CD4-positive, alpha-beta memory T cell (primary cell): ENCODE results near the gene TANGO2. TPM values are rescaled to one million over a fixed set of nuclear protein-coding genes. Genes with fewer than 3 reads are reported as not detected.

Experiments
- CTCF ChIA-PET: fragments of 350-600 bp; sonication (Branson Sonifier 250); formaldehyde crosslinking; loops from one replicate; lab custom pipeline; 2021; ENCODE audit warnings: inconsistent platforms; ENCODE audit not compliant: partially characterized antibody; lab: Charles Lee
- POLR2A ChIA-PET: fragments of 350-600 bp; sonication (Branson Sonifier 250); formaldehyde crosslinking; loops from one replicate; lab custom pipeline; 2021; ENCODE audit not compliant: partially characterized antibody; lab: Charles Lee
- DNase-seq, 5 donors: peaks; one replicate each; pipeline versions ENCODE4 v3.0.0 to v3.0.0-alpha.2; 2020 to 2022; ENCODE audit warnings: mixed read lengths in 1 of 5
- H3K27ac ChIP-seq: one replicate; pipeline ENCODE4 v1.7.0; 2013; ENCODE audit warnings: low read depth, low read length
- H3K27me3 ChIP-seq: 2 replicates; pipeline ENCODE4 v1.7.0; 2013; ENCODE audit warnings: mild to moderate bottlenecking, low read length, moderate library complexity; ENCODE audit not compliant: insufficient read depth
- H3K36me3 ChIP-seq: 2 replicates; pipeline ENCODE4 v1.7.0; 2013; ENCODE audit warnings: mild to moderate bottlenecking, low read length, moderate library complexity; ENCODE audit not compliant: insufficient read depth
- H3K4me1 ChIP-seq: 2 replicates; pipeline ENCODE4 v1.7.0; 2013; ENCODE audit warnings: mild to moderate bottlenecking, low read length, moderate library complexity; ENCODE audit not compliant: insufficient read depth
- H3K4me3 ChIP-seq, 2 donors: one replicate each; pipeline ENCODE4 v1.7.0; 2013; ENCODE audit warnings: low read length in 2 of 2, mild to moderate bottlenecking in 1 of 2
- H3K9me3 ChIP-seq, 2 donors: one replicate each; pipeline ENCODE4 v1.7.0; 2013; ENCODE audit warnings: low read length in 2 of 2, control low read depth in 1 of 2; ENCODE audit not compliant: control insufficient read depth in 1 of 2
- H3K27ac Mint-ChIP-seq, 7 donors: one replicate each; pipeline ENCODE4 v1.8.0; 2020 to 2021; ENCODE audit warnings: mixed read lengths in 7 of 7, mild to moderate bottlenecking in 6 of 7, inconsistent platforms in 3 of 7, moderate library complexity in 3 of 7
- H3K27me3 Mint-ChIP-seq, 2 donors: one replicate each; pipeline ENCODE4 v1.8.0; 2020 to 2021; ENCODE audit warnings: mixed read lengths in 2 of 2
- H3K36me3 Mint-ChIP-seq, 2 donors: one replicate each; pipeline ENCODE4 v1.8.0; 2020 to 2021; ENCODE audit warnings: mixed read lengths in 2 of 2, inconsistent platforms in 1 of 2, mild to moderate bottlenecking in 1 of 2
- H3K4me1 Mint-ChIP-seq, 4 donors: one replicate each; pipeline ENCODE4 v1.8.0; 2020 to 2021; ENCODE audit warnings: mixed read lengths in 4 of 4, mild to moderate bottlenecking in 1 of 4
- H3K4me3 Mint-ChIP-seq, 8 donors: one replicate each; pipeline ENCODE4 v1.8.0; 2020 to 2021; ENCODE audit warnings: mixed read lengths in 8 of 8, mild to moderate bottlenecking in 7 of 8, moderate library complexity in 6 of 8, inconsistent platforms in 3 of 8
- H3K9me3 Mint-ChIP-seq, 8 donors: one replicate each; pipeline ENCODE4 v1.8.0; 2020 to 2021; ENCODE audit warnings: mixed read lengths in 8 of 8, mild to moderate bottlenecking in 5 of 8, inconsistent platforms in 3 of 8, moderate library complexity in 1 of 8
- intact Hi-C: fragments of 100-400 bp; cut with micrococcal nuclease; formaldehyde crosslinking; loops from one replicate; pipeline ENCODE4 v1.15.1; 2023
- polyA plus RNA-seq, 2 donors: library from polyadenylated mRNA; unstranded; fragments of 300-500 nt; fragmentation: Illumina TruSeq; gene quantifications; one replicate each; pipeline ENCODE4 v1.2.3, GENCODE V29; 2021
- total RNA-seq, 2 experiments: library from RNA; stranded (reverse); gene quantifications; one replicate each; pipeline ENCODE4 v1.2.3, GENCODE V29; 2021

The TANGO2 gene
- total and polyA plus RNA-seq, 4 experiments from 2014 or later, result 40.9 to 51.5 (median 47.3) TPM

DNA sequence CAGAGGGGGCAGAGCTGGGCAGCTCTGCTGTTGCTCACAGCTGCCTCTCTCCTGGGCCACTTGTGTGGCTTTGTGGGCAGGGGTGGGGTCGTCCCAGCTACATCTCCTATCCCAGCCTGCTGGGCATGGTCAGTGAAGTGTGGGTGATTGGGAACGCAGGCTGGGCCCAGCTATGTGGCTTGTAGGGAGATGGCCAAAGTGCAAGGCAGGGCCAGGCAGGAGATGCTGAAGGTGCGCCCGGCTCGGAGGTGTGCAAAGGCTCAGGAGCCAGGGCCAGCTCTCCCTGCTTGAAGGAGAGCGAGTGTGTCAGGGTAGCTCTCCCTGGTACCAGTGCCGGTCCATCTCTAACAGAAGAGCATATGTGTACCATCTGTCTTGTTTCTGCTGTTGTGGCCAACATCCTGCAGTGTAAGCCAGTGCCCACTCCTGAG is 86.6 kb downstream of the TANGO2 start:
- H3K27ac Mint-ChIP-seq, result peak overlapping the region in 2 of 7 donors; percentile 48 to 69
- Histone ChIP-seq H3K9me3 (no peaks in the 10 kb centered on the region), H3K27ac (no peak overlapping the region), H3K4me3 (no peak overlapping the region), H3K27me3 (no peaks in the 10 kb centered on the region), H3K4me1 (peaks cover 3% of the 10 kb centered on the region), H3K36me3 (peaks cover 62% of the 10 kb centered on the region)
- H3K9me3 Mint-ChIP-seq, result no peaks in the 10 kb centered on the region
- peaks cover 3 to 61% of the 10 kb centered on the region in 2 donors for H3K36me3 Mint-ChIP-seq
- CTCF ChIA-PET, result interaction anchor here (0.6 to 0.8 kb wide), 2 partner anchors 159 to 413 kb away, joined by 3 read pairs; no protein-coding TSS in a partner anchor
- intact Hi-C loops, result no loop called here
- H3K4me3 Mint-ChIP-seq, result no peak overlapping the region
- POLR2A ChIA-PET, result interaction anchor here (0.9 kb wide), 1 partner anchor 10 kb away, joined by 5 read pairs; the partner anchor contains the start of gene TRMT2A
- DNase-seq, result peak in 1 of 5 donors; percentile 6
- no peaks in the 10 kb centered on the region for H3K27me3 Mint-ChIP-seq
- H3K4me1 Mint-ChIP-seq, result peaks cover 1 to 6% (median 4%) of the 10 kb centered on the region in 4 donors

GRCh38 chr22:20107951-20108756 is 87.2 kb downstream of the TANGO2 start:
- Mint-ChIP-seq H3K36me3 (peaks cover 3 to 60% of the 10 kb centered on the region in 2 donors), H3K9me3 (no peaks in the 10 kb centered on the region), H3K27ac (peak overlapping the region in 2 of 7 donors; percentile 48 to 69), H3K4me3 (no peak overlapping the region), H3K27me3 (no peaks in the 10 kb centered on the region), H3K4me1 (peaks cover 0 to 5% (median 4%) of the 10 kb centered on the region in 4 donors)
- intact Hi-C loops, result no loop called here
- ChIA-PET POLR2A (interaction anchor here (0.9 kb wide), 1 partner anchor 9 kb away, joined by 5 read pairs; the partner anchor contains the start of gene TRMT2A), CTCF (no interaction called here)
- peak in 1 of 5 donors; percentile 31 for DNase-seq
- H3K27me3 ChIP-seq, result no peaks in the 10 kb centered on the region
- H3K9me3 ChIP-seq, result no peaks in the 10 kb centered on the region
- H3K4me3 ChIP-seq, result no peak overlapping the region
- H3K27ac ChIP-seq, result no peak overlapping the region
- H3K4me1 ChIP-seq, result peaks cover 3% of the 10 kb centered on the region
- peaks cover 67% of the 10 kb centered on the region for H3K36me3 ChIP-seq

DNA sequence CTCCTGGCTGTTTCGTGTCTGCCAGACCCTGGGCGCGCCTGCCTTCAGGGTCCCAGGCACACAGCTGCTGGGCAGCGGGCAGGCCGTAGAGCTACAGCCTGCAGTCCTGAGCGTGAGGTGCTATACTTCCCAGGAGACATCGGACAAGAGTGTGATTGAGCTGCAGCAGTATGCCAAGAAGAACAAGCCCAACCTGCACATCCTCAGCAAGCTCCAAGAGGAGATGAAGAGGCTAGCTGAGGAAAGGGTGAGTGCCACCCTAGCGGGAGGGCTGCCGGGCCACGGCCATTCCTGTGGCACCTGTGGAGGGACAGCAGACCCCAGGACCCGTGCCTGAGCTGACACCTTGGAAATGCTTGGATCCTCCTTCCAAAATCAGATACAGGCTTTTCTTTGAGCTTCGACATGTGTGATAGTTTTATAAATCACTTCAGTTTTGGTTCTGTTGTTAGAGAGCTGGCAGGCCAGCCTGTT is 87.9 kb downstream of the TANGO2 start:
- no peaks in the 10 kb centered on the region for H3K9me3 Mint-ChIP-seq
- peak overlapping the region in 1 of 7 donors; percentile 44 for H3K27ac Mint-ChIP-seq
- POLR2A ChIA-PET, result interaction anchor here (1.0 kb wide), 1 partner anchor 26 kb away, joined by 3 read pairs; no protein-coding TSS in a partner anchor
- H3K4me1 Mint-ChIP-seq, result peaks cover 0 to 5% (median 4%) of the 10 kb centered on the region in 4 donors
- no peak overlapping the region for H3K27ac ChIP-seq
- H3K36me3 Mint-ChIP-seq, result peaks cover 3 to 55% of the 10 kb centered on the region in 2 donors
- peaks cover 3% of the 10 kb centered on the region for H3K4me1 ChIP-seq
- H3K27me3 ChIP-seq, result no peaks in the 10 kb centered on the region
- no peak overlapping the region for H3K4me3 Mint-ChIP-seq
- H3K36me3 ChIP-seq, result peaks cover 68% of the 10 kb centered on the region
- no peaks in the 10 kb centered on the region for H3K27me3 Mint-ChIP-seq
- DNase-seq, result peak in 1 of 5 donors; percentile 29
- CTCF ChIA-PET, result no interaction called here
- intact Hi-C loops, result no loop called here
- H3K9me3 ChIP-seq, result no peaks in the 10 kb centered on the region
- H3K4me3 ChIP-seq, result no peak overlapping the region

GRCh38 chr22:20109411-20110358 is 88.8 kb downstream of the TANGO2 start:
- ChIA-PET POLR2A (interaction anchor here (1.0 to 1.3 kb wide), 3 partner anchors 19 to 33 kb away, joined by 3 to 4 read pairs (median 3); no protein-coding TSS in a partner anchor), CTCF (no interaction called here)
- Histone ChIP-seq H3K36me3 (peaks cover 73% of the 10 kb centered on the region), H3K4me3 (no peak overlapping the region), H3K27me3 (no peaks in the 10 kb centered on the region), H3K9me3 (no peaks in the 10 kb centered on the region), H3K27ac (no peak overlapping the region), H3K4me1 (peaks cover 3% of the 10 kb centered on the region)
- intact Hi-C loops, result no loop called here
- no peak overlapping the region for H3K4me3 Mint-ChIP-seq
- H3K27ac Mint-ChIP-seq, result peak overlapping the region in 1 of 7 donors; percentile 22
- peaks cover 6 to 58% of the 10 kb centered on the region in 2 donors for H3K36me3 Mint-ChIP-seq
- H3K9me3 Mint-ChIP-seq, result no peaks in the 10 kb centered on the region
- no peaks in the 10 kb centered on the region for H3K27me3 Mint-ChIP-seq
- peaks cover 0 to 8% (median 5%) of the 10 kb centered on the region in 4 donors for H3K4me1 Mint-ChIP-seq
- DNase-seq, result peak in 1 of 5 donors; percentile 22

DNA sequence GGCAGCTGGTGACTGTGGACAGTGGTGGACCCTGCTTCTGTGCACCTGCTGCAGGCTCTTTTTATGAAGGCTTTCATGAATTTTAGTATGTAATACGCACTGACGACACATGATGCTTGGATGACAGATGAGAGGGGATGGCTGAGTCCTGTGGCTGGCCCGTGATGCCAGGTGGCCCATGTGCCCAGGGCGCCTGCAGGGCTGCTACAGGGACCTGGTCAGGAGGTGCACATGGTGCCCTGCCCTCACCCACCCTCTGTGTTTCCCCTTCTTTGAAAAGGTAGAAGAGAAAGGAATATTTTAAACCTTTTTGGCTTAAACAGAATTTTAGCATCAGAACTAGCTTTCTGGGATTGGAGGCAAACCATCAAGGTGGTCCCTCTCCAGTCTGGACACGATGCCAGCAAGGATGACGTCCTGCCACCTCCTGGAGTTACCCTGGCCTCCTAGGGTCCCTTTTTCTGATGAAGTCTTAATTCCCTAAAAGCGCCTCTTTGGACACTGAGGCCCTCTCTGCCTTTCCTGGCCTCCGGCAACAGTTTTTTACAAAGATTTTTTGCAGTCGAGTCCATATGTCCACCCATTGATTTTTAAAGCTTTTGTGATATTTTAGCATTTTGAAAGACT is 89.6 kb downstream of the TANGO2 start:
- H3K4me1 Mint-ChIP-seq, result peaks cover 5 to 11% (median 9%) of the 10 kb centered on the region in 4 donors
- H3K36me3 Mint-ChIP-seq, result peaks cover 10 to 57% of the 10 kb centered on the region in 2 donors
- peak in 1 of 5 donors; percentile 16 for DNase-seq
- no peak overlapping the region for H3K4me3 ChIP-seq
- no peaks in the 10 kb centered on the region for H3K9me3 Mint-ChIP-seq
- H3K27ac Mint-ChIP-seq, result peak overlapping the region in 4 of 7 donors; percentile 46 to 72 (median 60)
- ChIA-PET CTCF (interaction anchor here (0.7 kb wide), 1 partner anchor 136 kb away, joined by 4 read pairs; no protein-coding TSS in a partner anchor), POLR2A (interaction anchor here (0.6 to 1.3 kb wide), 4 partner anchors 20 to 90 kb away, joined by 3 to 4 read pairs (median 3); partner anchors contain the start of gene TANGO2)
- peaks cover 73% of the 10 kb centered on the region for H3K36me3 ChIP-seq
- no peak overlapping the region for H3K4me3 Mint-ChIP-seq
- H3K27ac ChIP-seq, result no peak overlapping the region
- no peaks in the 10 kb centered on the region for H3K27me3 Mint-ChIP-seq
- H3K27me3 ChIP-seq, result no peaks in the 10 kb centered on the region
- H3K4me1 ChIP-seq, result peaks cover 6% of the 10 kb centered on the region
- no peaks in the 10 kb centered on the region for H3K9me3 ChIP-seq
- intact Hi-C loops, result no loop called here

DNA sequence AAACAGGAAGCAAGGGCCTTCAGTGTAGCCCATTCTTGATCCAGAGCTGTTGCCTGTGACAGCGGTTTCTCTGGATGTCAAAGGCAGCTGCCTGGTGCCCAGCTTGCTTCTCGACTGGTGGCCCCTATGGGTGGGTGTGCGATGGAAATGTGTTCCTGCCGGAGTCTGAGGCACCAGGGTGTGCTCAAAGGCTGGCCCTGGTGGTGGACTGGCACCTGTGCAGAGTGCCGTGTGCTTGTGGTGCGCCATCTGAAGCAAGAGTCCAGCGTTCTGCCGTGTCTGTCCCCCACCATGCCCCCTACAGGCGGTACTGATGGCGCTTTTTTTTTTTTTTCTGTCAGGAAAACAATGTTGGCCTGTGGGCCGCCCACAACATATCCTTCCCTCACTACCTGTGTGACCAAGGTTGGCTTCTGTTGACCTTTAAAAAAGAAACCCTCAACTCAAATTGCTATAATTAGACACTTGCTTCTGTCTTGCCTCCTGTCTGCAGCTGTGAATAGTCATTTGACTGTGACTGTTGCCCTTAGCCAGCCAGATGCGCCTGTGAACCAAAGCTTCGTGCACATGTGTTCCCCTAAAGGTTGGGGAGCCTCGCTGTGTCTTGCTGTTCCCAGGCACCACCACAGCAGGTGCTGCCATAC is 90.3 kb downstream of the TANGO2 start:
- no peak overlapping the region for H3K27ac ChIP-seq
- H3K4me1 Mint-ChIP-seq, result peaks cover 5 to 18% (median 9%) of the 10 kb centered on the region in 4 donors
- H3K36me3 Mint-ChIP-seq, result peaks cover 10 to 53% of the 10 kb centered on the region in 2 donors
- intact Hi-C loops, result no loop called here
- H3K9me3 Mint-ChIP-seq, result no peaks in the 10 kb centered on the region
- ChIA-PET CTCF (interaction anchor here (0.7 kb wide), 1 partner anchor 137 kb away, joined by 4 read pairs; no protein-coding TSS in a partner anchor), POLR2A (interaction anchor here (0.6 to 1.3 kb wide), 4 partner anchors 20 to 90 kb away, joined by 3 to 4 read pairs (median 3); partner anchors contain the start of gene TANGO2)
- H3K4me3 Mint-ChIP-seq, result no peak overlapping the region
- H3K27ac Mint-ChIP-seq, result peak overlapping the region; percentile 42 to 82 (median 69)
- no peak overlapping the region for H3K4me3 ChIP-seq
- no peaks in the 10 kb centered on the region for H3K27me3 Mint-ChIP-seq
- H3K4me1 ChIP-seq, result peaks cover 13% of the 10 kb centered on the region
- peak; percentile 17 to 36 (median 24) for DNase-seq
- peaks cover 71% of the 10 kb centered on the region for H3K36me3 ChIP-seq
- H3K9me3 ChIP-seq, result no peaks in the 10 kb centered on the region
- no peaks in the 10 kb centered on the region for H3K27me3 ChIP-seq
